Caki2 (cell line): Measurements from ENCODE around the gene ANKRD24. TPM values are rescaled to one million over a fixed set of nuclear protein-coding genes. Genes with fewer than 3 reads are reported as not detected.

Experiments used
- total RNA-seq: library from RNA; depleted of rRNA; stranded (reverse); fragments of >200 nt; shearing (Covaris generic); gene quantifications from 2 replicates; pipeline ENCODE4 v1.2.3, GENCODE V29; 2014; ENCODE audit warnings: low replicate concordance; rRNA removed

Gene ANKRD24
- total RNA-seq, 1 experiment from 2014 or later, result 0.64 TPM

Other genes starting within 250 kb of the ANKRD24 start
- gene NMRK2, start 249.6 kb upstream of the ANKRD24 start, total RNA-seq, result not detected in 2 replicates
- gene DAPK3, start 211.6 kb upstream of the ANKRD24 start, total RNA-seq, result 77.2 and 105 TPM in 2 replicates
- 2,780 and 2,952 TPM in 2 replicates for gene EEF2, start 197.2 kb upstream of the ANKRD24 start, total RNA-seq
- 18.2 and 18.4 TPM in 2 replicates for gene PIAS4, start 175.0 kb upstream of the ANKRD24 start, total RNA-seq
- 12.7 and 19.6 TPM in 2 replicates for gene ZBTB7A, start 115.8 kb upstream of the ANKRD24 start, total RNA-seq
- 318 and 353 TPM in 2 replicates for gene MAP2K2, start 58.6 kb upstream of the ANKRD24 start, total RNA-seq
- gene CREB3L3, start 29.1 kb upstream of the ANKRD24 start, total RNA-seq, result not detected in 2 replicates
- gene SIRT6, start 126 bp upstream of the ANKRD24 start, total RNA-seq, result 27.2 and 28.8 TPM in 2 replicates
- gene EBI3, start 46.8 kb downstream of the ANKRD24 start, total RNA-seq, result 0.14 and 3.3 TPM in 2 replicates
- 42.0 and 46.9 TPM in 2 replicates for gene YJU2, start 64.4 kb downstream of the ANKRD24 start, total RNA-seq
- gene SHD, start 96.6 kb downstream of the ANKRD24 start, total RNA-seq, result not detected in 2 replicates
- not detected in 2 replicates for gene TMIGD2, start 119.7 kb downstream of the ANKRD24 start, total RNA-seq
- 12.7 and 15.8 TPM in 2 replicates for gene FSD1, start 121.9 kb downstream of the ANKRD24 start, total RNA-seq
- 7.6 and 25.1 TPM in 2 replicates for gene STAP2, start 156.1 kb downstream of the ANKRD24 start, total RNA-seq
- gene MPND, start 160.9 kb downstream of the ANKRD24 start, total RNA-seq, result 36.5 and 57.5 TPM in 2 replicates
- 77.0 and 103 TPM in 2 replicates for gene SH3GL1, start 217.9 kb downstream of the ANKRD24 start, total RNA-seq
- 45.4 and 61.0 TPM in 2 replicates for gene CHAF1A, start 220.0 kb downstream of the ANKRD24 start, total RNA-seq